K562 treated with DMSO at 1 percent for 24 hours (cell line): ENCODE results near the gene DNAI1. TPM values are rescaled to one million over a fixed set of nuclear protein-coding genes. Genes with fewer than 3 reads are reported as not detected.

Experiments used
- total RNA-seq: library from RNA; unstranded; fragments of 300-600 nt; gene quantifications from 2 replicates; pipeline ENCODE4 v1.2.3, GENCODE V29; 2022; ENCODE audit warnings: low read depth; ENCODE audit not compliant: insufficient read depth

The DNAI1 gene
- not detected in 2 replicates for total RNA-seq

DNA sequence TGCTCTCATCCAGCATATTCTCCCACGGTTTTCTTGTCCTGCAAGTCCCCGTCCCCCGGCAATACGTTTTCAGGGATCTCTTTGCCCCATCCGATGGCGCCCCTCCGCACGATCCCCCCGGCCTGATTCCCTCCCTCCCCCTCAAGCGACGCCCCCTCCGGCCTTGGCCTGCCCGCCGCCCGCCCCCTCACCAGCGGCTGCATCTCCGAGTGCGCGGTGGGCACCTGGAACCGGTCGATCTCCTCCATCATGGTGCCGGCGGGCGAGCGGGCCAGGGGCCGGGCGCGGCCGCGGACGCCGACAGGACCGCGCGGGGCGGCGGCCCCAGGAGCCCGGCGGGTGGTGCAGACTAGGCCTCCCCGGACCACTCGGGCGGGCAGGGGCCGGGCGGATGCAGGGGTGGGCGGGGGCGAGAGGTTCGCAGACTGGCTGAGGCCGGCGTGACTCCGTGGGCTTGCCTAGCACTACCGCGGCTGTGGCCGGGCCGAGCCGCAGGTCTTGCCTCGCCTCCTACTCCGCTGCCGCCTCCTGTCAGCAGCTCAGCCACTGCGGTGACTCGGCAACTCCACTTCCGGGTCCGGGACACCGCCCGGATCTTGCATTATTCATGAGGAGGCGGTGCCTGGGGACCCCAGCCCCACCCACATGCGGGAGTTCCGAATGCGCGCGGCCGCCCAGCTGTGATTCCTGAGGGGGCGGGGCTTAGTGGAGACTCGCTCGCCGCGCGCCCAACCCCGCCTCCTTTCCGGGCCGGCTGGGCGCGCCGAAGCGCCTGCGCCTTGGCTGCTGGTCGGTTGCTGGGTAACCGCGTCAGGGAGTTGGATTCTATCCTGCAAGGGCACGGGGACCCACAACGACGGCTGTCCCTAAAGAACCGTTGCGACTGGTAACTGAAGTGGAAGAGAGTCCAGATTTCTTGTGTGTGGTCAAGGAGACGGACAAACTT lies at the start of gene DNAI1, which contains the start of gene FAM219A:
DNAI1 (plus strand) TSS at position 793 of the 946 bp plus-strand sequence. CDS start 201 bp downstream, outside the sequence.
FAM219A (minus strand) TSS at position 558 of the 946 bp plus-strand sequence; CDS start at position 251, 307 bp downstream.

GRCh38 chr9:34522971-34523797 lies 64.6 kb downstream of the DNAI1 start, which contains the start of gene ENHO:
TSS of gene ENHO (minus strand) at chr9:34522990. CDS start at chr9:34521695, 1,295 bp downstream.

Other genes starting within 250 kb of the DNAI1 start
- 4.2 and 4.6 TPM in 2 replicates for gene KIF24, start 129.5 kb upstream of the DNAI1 start, total RNA-seq
- 13.5 and 14.4 TPM in 2 replicates for gene NUDT2, start 129.2 kb upstream of the DNAI1 start, total RNA-seq
- 3.3 and 3.8 TPM in 2 replicates for gene MYORG, start 81.9 kb upstream of the DNAI1 start, total RNA-seq
- gene FAM219A, start 235 bp upstream of the DNAI1 start, total RNA-seq = 20.9 and 21.6 TPM in 2 replicates
- not detected in 2 replicates for gene ENHO, start 64.2 kb downstream of the DNAI1 start, total RNA-seq
- 0.21 TPM in 1 of 2 replicates, not detected in the other for gene CNTFR, start 130.9 kb downstream of the DNAI1 start, total RNA-seq
- gene RPP25L, start 153.3 kb downstream of the DNAI1 start, total RNA-seq = 52.6 and 55.0 TPM in 2 replicates
- 146 and 150 TPM in 2 replicates for gene DCTN3, start 161.7 kb downstream of the DNAI1 start, total RNA-seq
- gene ARID3C, start 170.3 kb downstream of the DNAI1 start, total RNA-seq = not detected in 2 replicates
- gene SIGMAR1, start 179.0 kb downstream of the DNAI1 start, total RNA-seq = 44.3 and 46.8 TPM in 2 replicates
- 16.9 and 18.1 TPM in 2 replicates for gene GALT, start 187.9 kb downstream of the DNAI1 start, total RNA-seq
- gene IL11RA, start 193.4 kb downstream of the DNAI1 start, total RNA-seq = 4.7 and 6.3 TPM in 2 replicates
- not detected in 2 replicates for gene CCL27, start 203.9 kb downstream of the DNAI1 start, total RNA-seq
- gene CCL19, start 232.5 kb downstream of the DNAI1 start, total RNA-seq = not detected in 2 replicates